ENCODE results near the gene TPCN2.

TPCN2 gene

GRCh38 chr11:69010964-69011623, 37.6 kb upstream of the TPCN2 start:
- no peak for DNase-seq

GRCh38 chr11:69011624-69012091, 37.1 kb upstream of the TPCN2 start:
- DNase-seq, result no peak

- no peak for DNase-seq
These were observed 36.4 kb upstream of the TPCN2 start for GRCh38 chr11:69012092-69013008.

GRCh38 chr11:69013009-69013951, 35.5 kb upstream of the TPCN2 start, which contains the start of gene MRGPRF:
Gene MRGPRF, minus strand, starts transcription at chr11:69013246. Its CDS starts 3,345 bp downstream, at chr11:69009901.
- no peak for DNase-seq

- no peak for DNase-seq
These were observed 34.5 kb upstream of the TPCN2 start for GRCh38 chr11:69014084-69014851.

- no peak for DNase-seq
These were observed 33.7 kb upstream of the TPCN2 start for GRCh38 chr11:69014898-69015549.

GRCh38 chr11:69017951-69018350, 30.8 kb upstream of the TPCN2 start:
- no peak for DNase-seq

GRCh38 chr11:69018924-69019323, 29.8 kb upstream of the TPCN2 start:
- DNase-seq, result no peak

GRCh38 chr11:69022260-69022659, 26.5 kb upstream of the TPCN2 start:
- DNase-seq, result no peak

GRCh38 chr11:69024509-69024908, 24.2 kb upstream of the TPCN2 start:
- no peak for DNase-seq

- DNase-seq, result peak; percentile 74
These were observed 20.9 kb upstream of the TPCN2 start for GRCh38 chr11:69027704-69028372.

GRCh38 chr11:69030301-69030700, 18.4 kb upstream of the TPCN2 start:
- DNase-seq, result no peak

- DNase-seq, result no peak
These were observed 15.9 kb upstream of the TPCN2 start for GRCh38 chr11:69032833-69033232.

GRCh38 chr11:69033431-69033830, 15.3 kb upstream of the TPCN2 start:
- DNase-seq, result no peak

GRCh38 chr11:69034123-69034867, 14.4 kb upstream of the TPCN2 start:
- no peak for DNase-seq

GRCh38 chr11:69035150-69035945, 13.4 kb upstream of the TPCN2 start:
- no peak for DNase-seq

- DNase-seq, result no peak
These were observed 12.8 kb upstream of the TPCN2 start for GRCh38 chr11:69035946-69036340.

GRCh38 chr11:69037074-69037473, 11.7 kb upstream of the TPCN2 start:
- DNase-seq, result no peak

- no peak for DNase-seq
These were observed 11.2 kb upstream of the TPCN2 start for GRCh38 chr11:69037544-69037943.
